ENCODE measurements around the gene LAGE3.
A peak's percentile ranks its signal among the peaks of the same experiment; 100 is the strongest.

LAGE3 gene

DNA sequence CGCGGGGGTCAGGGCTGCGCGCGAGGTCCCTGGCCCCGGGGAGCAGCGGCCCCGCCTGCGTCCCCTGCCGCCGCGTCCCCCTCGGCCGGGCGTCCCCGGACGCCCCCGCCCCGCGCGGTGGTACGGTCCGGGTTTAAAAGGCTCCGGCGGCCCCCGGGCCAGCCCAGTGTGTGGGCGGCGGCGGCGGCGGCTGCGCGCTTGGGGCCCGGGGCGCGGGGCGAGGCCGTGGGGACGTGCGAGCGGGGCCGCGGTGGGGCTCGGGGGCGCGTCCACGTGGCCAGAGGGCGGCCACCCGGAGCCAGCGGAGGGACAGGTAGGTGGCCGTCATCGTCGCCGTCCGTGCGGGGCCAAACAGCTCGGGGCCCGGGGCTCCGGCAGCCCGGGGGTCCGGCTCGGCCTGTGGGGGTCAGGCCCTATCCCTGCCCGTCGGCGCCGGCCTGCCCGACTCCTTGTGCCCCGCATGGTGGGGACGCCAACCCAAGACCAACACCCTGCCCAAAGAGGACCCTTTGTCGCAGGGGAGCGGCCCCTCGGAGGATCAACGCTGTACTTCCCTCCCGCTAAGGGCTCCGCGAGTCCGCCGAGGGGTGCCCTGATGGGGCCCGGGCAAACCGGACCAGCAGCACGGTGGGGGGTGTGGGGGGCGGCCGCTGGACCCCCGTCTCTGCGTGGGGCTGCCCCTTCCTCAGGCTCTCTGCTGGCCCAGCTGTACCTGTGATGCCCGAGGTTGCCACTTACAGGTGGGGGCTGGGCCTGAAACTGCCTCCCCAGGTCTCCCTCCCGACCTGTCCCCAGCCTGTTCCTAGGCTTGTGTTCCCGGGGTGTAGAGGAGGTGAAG lies 20.7 kb downstream of the LAGE3 start, which contains the start of gene PLXNA3:
Gene PLXNA3 (plus strand): TSS at position 166 of the 838 bp plus-strand sequence. CDS start 1,903 bp downstream, outside the sequence.
- no peak for DNase-seq (ENCODE audit: low read depth)

DNA sequence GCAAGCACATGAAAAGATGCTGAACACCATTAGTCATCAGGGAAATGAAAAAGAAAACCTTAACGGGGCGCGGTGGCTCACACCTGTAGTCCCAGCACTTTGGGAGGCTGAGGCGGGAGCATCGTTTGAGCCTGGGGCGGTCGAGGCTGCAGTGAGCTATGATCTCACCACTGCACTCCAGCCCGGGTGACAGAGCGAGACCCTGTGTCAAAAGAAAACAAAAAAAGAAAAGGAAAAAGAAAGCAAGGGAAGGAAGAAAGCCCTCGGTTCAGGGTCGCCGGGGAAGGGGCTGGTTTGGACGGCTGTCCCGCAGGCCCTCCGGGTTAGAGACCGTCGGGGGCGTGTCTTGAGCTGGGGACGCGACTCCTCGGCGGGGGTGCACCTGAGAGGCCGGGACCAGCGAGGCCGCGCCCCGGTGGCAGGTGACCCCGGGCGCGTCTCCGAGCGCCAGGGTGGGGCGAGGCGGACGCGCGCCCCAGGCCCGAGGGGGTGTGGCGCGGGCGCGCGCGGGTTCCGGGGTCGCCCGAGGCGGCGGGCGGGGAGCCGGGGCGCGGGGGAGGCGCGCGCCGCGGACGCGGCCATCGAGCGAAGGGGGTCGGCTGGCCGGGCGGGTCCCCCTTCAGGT lies 21.5 kb downstream of the LAGE3 start:
- DNase-seq (ENCODE audit: low read depth), result no peak

DNA sequence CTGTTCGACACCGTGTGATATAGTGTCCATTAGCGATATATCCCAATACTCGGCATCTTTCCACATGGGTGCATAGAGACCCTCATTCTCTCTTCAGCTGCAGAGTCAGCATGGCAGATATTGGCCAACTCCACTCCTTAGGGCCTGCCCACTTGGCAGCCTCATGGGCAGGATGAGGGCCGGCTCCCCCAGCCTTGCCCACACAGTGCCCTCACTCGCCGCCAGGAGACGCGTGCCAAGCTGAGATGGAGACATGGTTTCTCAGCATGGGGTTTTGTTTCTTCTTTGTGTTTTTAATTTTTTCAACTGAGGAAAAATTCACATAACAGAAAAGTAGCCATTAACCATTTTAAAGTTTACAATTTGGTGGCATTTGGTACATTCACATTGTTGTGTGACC lies 26.3 kb downstream of the LAGE3 start:
- no peak for DNase-seq (ENCODE audit: low read depth)

DNA sequence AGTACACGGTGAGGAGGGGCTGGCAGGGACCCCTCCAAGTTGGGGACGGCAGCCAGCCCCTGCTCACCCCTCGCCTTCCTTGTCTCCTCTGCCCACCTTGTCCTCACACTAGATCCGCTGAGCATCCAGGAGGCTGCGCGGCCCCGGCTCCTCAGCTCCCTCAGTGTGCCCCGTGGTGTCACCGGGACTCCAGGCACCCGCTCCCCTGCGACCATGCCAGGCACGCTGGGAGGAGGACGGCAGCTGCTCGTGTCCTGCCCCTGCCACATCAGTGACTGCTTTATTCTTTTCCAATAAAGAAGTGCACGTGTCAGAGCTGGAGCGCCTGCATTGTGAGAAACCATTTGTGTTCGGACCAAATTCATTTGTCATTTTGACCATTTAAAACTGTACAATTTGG lies 28.8 kb downstream of the LAGE3 start:
- DNase-seq (ENCODE audit: low read depth), result no peak

DNA sequence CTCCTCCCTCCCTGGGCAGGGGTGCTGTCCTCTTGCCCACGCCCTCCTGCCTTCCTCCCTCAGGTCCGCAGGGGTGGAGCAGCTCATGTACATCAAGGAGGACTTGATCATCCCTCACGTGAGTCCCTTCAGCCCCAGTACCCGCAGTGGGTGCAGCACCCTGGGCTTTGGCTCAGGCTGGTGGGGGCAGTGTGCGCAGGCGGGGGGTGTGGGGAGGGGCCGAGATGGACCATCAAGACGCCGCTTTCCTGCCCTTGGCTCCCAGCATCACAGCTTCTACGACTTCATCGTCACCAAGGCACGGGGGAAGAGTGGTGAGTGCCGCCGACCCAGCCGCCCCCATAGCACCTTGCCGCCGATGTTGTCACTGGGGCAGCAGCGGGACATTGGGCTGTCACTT lies 29.5 kb downstream of the LAGE3 start:
- no peak for DNase-seq (ENCODE audit: low read depth)

DNA sequence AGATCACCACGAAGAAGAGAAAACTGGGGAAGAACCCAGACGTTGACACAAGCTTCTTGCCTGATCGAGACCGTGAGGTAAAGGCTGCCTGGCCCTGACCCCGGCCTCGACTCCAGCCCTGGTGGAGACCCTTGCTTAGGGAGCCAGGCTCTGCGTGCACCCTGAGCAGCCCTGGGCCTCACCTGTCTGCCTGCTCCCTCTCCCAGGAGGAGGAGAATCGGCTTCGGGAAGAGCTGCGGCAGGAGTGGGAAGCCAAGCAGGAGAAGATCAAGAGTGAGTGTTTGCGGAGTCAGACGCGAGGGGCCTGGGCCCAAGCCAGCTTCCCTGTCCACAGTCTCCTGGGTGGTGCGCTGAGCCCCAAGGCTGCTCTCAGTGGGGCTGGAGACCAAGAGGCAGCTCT lies 30.6 kb downstream of the LAGE3 start:
- DNase-seq (ENCODE audit: low read depth), result no peak

DNA sequence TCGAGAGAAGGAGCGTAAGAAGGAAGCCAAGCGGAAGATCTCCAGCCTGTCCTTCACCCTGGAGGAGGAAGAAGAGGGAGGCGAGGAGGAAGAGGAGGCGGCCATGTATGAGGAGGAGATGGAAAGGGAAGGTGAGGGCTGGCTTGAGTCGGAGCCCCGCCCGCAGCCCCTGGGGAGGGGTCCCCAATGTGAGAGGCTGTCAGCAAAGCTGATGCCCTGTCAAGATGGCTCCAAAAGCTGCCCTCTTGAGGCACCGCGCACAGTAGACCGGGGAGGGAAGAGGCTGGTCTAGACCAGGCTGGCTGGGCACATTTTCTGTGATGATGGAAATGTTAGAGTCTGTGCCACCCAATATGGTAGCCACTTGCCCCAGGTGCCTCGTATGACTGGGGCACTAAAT lies 32.7 kb downstream of the LAGE3 start:
- no peak for DNase-seq (ENCODE audit: low read depth)

DNA sequence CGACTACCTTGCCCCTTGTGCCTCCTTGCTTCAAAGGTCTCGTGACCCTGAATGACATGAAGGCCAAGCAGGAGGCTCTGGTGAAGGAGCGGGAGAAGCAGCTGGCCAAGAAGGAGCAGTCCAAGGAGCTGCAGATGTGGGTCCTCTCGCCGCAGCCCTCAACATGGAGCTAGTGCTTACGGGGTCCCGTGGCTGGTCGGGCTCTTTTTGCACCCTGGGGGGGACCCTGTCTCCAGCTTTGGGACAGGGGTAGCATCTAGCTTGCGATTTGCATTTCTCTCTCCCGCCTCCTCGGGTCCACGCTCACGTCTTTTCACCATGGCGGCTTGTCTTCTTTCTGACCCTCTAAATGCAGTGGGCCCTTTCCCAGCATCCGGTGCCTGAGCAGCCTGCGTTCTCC lies 33.3 kb downstream of the LAGE3 start:
- no peak for DNase-seq (ENCODE audit: low read depth)

DNA sequence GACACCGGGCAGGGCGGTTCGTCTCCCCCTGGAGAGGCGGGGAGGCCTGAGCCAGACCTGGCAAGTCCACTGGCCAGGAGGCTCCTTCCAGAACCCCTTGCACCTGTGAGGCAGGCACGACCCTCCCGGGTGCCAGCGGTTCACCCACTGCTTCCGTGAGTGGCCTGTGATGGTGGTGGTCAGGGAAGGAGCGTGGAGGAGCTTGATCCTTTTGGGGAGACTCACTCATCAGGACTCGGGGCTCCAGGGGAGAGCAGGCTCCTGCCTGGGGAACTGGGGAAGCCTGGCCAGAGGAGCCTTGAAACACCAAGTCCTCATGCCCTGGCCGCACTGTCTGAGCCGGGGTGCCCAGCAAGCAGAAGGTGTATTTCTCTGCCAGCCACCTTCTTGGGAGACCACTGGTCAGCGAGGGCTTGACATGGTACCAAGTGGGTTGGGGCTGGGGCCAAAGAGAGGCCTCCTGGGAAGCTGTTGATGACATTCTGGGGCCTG lies 34.3 kb downstream of the LAGE3 start:
- DNase-seq (ENCODE audit: low read depth), result no peak

DNA sequence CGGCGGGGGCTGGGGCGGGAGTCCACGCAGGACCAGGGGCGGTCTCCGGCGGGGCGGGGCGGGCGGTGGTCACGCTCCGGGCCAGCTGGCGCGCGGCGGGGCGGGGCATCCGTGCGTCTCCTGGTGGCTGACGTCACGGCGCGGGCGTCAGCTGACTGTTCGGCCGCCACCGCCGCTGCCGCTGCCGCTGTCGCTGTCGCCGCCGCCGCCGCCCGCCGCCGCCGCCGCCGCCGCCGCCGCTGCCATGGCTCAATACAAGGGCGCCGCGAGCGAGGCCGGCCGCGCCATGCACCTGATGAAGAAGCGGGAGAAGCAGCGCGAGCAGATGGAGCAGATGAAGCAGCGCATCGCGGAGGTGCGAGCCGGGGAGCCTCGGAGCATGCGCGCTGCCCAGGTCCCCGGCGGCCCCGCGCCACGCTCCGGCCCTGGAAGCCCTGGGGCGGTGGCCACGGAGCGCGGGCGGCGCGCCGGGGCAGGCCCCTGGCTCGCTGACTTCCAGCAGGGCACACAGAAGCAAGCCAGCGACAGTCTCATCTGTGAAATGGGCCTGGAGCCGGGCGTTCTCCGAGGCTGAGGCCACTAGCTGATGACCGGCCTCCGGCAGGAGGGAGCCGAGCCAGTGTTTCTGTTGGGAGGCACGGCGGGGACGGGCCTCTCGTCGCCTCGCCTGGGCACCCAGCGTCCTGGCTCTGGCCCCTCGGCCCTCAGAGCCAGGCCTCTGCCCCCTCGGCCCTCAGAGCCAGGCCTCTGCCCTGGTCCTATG lies 34.9 kb downstream of the LAGE3 start, which contains the start of gene FAM50A:
Gene FAM50A (plus strand): TSS at position 150 of the 763 bp plus-strand sequence. CDS start 95 bp downstream, at position 245.
- DNase-seq (ENCODE audit: low read depth), result peak; percentile 51

DNA sequence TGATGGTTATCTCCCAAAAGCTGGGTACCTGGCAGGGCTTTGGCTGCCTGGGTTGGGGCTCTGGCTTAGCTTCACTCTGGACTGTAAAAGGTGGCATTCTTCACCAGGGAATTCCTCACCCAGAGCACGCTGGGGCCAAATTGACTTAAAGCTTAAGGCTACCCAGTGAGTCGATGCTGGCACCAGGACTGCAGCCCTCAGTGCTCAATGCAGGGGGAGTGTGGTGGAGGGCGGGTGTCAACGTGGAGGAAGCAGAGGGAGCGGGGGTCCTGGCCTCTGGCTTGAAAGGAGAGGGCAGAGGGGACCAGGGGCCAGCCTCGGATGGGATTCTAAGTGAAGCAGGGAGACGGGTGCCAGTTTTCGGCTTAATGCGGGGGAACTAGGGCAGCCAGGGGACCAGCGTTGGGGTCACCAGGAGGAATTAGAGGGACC lies 35.6 kb downstream of the LAGE3 start:
- DNase-seq (ENCODE audit: low read depth), result no peak

DNA sequence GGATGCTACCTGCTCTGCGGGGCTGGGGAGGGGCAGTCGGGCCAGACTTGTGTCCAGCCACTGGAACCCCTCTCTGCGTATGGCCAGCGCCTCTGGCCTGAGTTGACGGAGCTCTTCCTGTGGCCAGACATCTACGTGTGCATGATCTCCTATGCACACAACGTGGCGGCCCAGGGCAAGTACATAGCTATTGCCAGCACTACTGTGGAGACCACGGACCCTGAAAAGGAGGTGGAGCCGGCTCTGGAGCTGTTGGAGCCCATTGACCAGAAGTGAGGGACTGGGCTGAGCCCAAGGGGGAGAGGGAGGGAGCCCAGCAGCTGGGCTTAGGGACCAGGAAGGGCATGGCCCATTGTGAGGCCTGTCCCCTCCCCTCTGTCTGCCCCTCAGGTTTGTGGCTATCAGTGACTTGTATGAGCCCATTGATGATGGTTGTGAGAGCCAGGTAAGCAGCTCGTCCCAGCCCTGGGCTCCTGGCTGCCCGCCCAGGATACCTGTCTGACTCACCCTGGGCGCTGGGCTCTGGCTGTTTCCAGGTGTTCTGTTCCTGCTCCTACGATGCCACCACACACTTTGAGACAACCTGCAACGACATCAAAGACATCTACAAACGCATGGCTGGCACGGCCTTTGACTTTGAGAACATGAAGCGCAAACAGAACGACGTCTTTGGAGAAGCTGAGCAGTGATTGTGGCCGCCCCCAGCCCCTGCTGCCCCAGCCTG lies 36.9 kb downstream of the LAGE3 start:
- DNase-seq (ENCODE audit: low read depth), result no peak

DNA sequence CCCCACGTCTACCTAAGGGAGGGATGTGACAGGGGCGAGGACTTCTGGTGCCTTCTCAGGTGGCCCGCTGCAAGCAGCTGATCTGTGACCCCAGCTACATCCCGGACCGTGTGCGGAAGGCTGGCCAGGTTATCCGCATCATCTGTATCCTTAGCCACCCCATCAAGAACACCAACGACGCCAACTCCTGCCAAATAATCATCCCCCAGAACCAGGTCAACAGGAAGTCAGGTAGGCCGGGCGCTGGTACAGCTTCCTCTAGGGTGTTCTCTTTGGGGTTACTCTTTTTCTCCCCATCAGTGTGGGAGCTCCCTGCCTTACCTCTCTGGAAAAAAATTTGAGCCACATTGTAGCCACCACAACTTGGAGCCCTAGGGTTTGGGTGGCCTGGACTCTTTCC lies 37.5 kb downstream of the LAGE3 start:
- no peak for DNase-seq (ENCODE audit: low read depth)

DNA sequence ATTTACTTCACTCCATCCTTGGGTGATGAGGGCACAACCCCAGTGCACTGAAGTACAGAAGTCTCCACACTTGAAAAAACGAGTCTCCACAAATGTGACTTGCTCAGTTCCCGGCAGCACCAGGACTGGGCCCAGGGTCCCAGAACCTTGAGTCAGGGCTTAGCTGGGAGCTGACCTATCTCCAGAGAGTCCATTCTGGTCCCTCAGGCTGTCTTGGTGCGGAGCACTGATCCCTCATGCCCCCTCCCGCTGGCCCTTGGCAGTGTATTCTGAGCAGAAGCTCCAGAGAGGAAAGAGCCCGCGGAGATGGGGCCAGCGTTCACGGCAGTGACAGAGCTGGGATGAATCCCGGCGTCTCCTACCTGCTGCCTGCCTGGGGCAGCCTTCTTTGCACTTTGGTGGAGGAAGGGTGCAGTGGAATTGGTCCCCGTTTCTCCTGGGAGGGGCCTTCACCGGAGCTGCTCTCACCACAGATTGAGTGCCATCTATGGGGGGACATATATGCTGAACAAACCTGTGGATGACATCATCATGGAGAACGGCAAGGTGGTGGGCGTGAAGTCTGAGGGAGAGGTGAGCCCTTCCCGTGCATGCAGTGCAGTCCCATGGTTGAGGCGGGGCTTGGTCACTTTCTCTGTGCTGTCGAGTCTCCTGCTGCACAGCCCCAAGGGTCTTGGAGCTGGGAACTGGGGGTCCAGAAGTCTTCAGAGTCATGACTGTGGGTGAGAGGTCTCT lies 38.3 kb downstream of the LAGE3 start:
- DNase-seq (ENCODE audit: low read depth), result no peak

DNA sequence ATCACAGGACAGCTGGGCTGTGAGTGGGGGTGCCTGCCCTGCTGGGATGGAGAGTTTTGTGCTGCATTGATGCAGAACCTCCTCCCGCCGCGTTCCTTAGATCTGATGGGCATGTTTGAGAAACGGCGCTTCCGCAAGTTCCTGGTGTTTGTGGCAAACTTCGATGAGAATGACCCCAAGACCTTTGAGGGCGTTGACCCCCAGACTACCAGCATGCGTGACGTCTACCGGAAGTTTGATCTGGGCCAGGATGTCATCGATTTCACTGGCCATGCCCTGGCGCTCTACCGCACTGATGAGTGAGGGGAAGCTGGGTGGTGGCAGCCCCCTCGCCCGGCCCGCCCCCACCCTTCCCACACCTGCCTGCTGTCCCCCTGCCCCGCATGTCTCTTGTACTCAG lies 39.2 kb downstream of the LAGE3 start:
- DNase-seq (ENCODE audit: low read depth), result no peak

DNA sequence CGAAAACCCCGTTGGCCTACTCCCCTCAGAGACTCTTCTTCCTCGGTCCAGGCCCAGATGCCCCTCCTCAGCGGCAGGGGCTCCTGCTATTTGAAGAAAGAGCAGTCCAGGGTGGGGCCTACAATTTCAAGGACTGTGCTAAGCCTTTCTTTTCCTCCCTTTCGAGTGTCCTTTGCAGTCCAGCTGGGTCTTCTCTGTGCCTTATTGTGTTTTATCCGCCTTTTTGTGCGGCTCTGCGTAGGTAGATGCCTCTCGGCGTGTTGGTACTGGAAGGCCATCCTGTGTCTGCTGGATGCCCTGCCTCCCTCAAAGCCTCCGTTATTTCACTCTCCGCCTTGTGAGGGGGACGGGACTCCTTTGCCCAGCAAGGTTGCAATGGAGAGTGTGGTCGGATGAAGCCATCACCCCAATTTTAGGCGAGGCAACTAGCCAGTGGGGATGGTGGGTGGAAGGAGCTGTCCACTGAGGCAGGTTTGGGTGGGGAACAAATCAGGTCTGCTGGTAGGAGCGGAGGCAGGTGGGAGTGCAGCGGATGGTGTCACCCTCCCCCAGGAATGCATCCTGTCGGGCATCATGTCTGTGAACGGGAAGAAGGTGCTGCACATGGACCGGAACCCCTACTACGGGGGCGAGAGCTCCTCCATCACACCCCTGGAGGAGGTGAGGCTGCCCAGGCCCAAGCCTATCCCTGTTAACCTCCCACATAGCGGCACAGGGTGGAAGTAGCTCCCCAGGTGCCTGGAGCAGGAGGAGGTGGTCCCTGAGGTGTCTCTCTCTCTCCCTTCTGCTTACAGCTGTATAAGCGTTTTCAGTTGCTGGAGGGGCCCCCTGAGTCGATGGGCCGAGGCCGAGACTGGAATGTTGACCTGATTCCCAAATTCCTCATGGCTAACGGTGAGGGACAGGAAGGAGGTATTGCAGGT lies 40.8 kb downstream of the LAGE3 start:
- DNase-seq (ENCODE audit: low read depth), result no peak

DNA sequence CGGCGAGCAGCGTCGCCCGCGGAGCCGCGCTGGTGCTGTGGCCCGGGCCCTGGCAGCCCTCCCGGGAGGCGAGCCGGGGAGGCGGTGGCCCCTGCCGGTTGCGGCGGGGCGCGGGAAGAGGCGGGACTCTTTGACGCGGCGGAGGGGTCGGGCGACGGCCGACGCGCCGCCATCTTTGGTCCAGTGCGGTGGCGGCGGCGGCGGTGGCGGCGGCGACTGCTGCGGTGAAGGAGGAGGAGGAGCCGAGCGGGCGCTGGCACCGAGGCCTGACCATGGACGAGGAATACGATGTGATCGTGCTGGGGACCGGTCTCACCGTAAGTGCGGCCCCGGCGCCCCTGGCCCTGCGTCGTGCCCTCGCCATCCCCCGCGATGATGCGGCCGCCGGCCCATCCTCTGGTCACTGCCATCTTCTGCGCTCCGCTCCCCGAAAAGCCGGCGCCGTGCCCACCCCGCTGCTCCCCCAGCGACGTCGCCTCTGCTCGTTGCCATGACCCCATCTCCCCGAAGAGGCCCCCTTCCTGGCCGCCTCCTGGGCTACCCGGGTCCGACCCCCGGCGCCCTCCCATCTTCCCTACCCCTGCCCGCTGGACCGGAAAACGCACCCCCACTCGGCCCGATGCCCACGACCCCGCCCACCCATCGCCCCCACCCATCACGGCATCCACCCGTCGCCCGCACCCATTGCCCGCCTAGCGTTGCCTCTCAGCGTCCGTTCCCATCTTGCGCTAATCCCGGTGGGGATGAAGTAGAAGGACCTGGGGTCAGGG lies 41.9 kb downstream of the LAGE3 start, which contains the start of gene GDI1:
Gene GDI1 (plus strand): TSS at position 172 of the 770 bp plus-strand sequence. CDS start 101 bp downstream, at position 273.
- peak; percentile 38 for DNase-seq (ENCODE audit: low read depth)

DNA sequence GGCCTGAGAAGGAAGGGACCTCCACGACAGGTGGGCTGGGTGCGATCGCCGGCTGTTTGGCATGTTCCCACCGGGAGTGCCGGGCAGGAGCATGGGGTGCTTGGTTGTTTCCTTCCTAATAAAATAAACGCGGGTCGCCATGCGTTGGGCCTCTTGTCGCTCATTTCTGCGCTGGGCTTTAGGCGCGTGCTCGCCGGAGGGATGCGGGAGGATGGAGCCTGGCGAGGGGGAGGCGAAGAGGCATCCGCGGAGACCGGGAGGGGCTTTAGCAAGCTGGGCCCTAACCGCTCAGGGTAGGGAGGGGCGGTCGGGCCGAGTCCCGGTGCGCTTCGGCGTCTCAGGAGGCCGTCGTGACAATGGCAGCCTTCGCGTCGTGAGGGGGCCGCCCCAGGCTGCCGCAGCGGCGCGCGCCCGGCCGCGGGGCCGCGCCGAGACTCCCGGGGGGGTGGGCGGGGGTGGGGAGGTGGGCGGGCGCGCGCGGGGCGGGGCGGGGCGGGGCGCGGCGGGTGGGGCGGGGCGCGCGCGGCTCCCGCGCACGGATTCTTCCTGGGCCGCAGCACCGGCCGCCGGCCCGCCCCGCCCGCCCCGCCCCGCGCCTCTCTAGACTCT lies 42.6 kb downstream of the LAGE3 start:
- DNase-seq (ENCODE audit: low read depth), result no peak

Measured in iris pigment epithelial cell (primary cell).